Skeletal muscle tissue (tissue), 4 donors: ENCODE data around the gene F2. TPM values are rescaled to one million over a fixed set of nuclear protein-coding genes. Genes with fewer than 3 reads are reported as not detected.
"Not testable (repeated sequence)": the region's sequence is repeated elsewhere in the genome, so short reads cannot be mapped to it uniquely, and the experiment has no call there.

Source experiments
- H3K27ac ChIP-seq: one replicate; pipeline ENCODE4 v1.7.0; 2013; ENCODE audit warnings: mild to moderate bottlenecking, low read depth, low read length, inconsistent platforms
- H3K27me3 ChIP-seq, 3 donors: one replicate each; pipeline ENCODE4 v1.7.0; 2013; ENCODE audit warnings: low read length in 3 of 3; ENCODE audit not compliant: control insufficient read depth in 3 of 3, insufficient read depth in 3 of 3
- H3K36me3 ChIP-seq, 3 donors: one replicate each; pipeline ENCODE4 v1.7.0; 2013; ENCODE audit warnings: low read length in 3 of 3; ENCODE audit not compliant: control insufficient read depth in 3 of 3, insufficient read depth in 3 of 3
- H3K4me1 ChIP-seq, 3 donors: one replicate each; pipeline ENCODE4 v1.7.0; 2013; ENCODE audit warnings: low read length in 3 of 3, mild to moderate bottlenecking in 3 of 3; ENCODE audit not compliant: control insufficient read depth in 3 of 3, insufficient read depth in 3 of 3
- H3K4me3 ChIP-seq, 3 donors: one replicate each; pipeline ENCODE4 v1.7.0; 2013; ENCODE audit warnings: low read length in 3 of 3
- H3K9ac ChIP-seq, 3 donors: one replicate each; pipeline ENCODE4 v1.7.0; 2013; ENCODE audit warnings: low read length in 3 of 3, mild to moderate bottlenecking in 3 of 3, moderate library complexity in 2 of 3, low read depth in 1 of 3
- H3K9me3 ChIP-seq, 3 donors: one replicate each; pipeline ENCODE4 v1.7.0; 2013; ENCODE audit warnings: low read length in 3 of 3; ENCODE audit not compliant: control insufficient read depth in 3 of 3
- total RNA-seq: library from RNA; depleted of rRNA; stranded (reverse); fragments of >200 nt; gene quantifications from one replicate; pipeline ENCODE4 v1.2.3, GENCODE V29; 2014
- donor health status: Osteomylitis.

F2 gene
- total RNA-seq, 1 donor from 2014 or later, result 0.52 TPM

- no peaks in the 10 kb centered on the region for H3K27me3 ChIP-seq
- H3K4me1 ChIP-seq, result peaks cover 54 to 64% (median 55%) of the 10 kb centered on the region in 3 donors
- H3K9me3 ChIP-seq, result no peaks in the 10 kb centered on the region
- peaks cover 22 to 34% (median 33%) of the 10 kb centered on the region in 3 donors for H3K36me3 ChIP-seq
- H3K9ac ChIP-seq, result peak overlapping the region in 1 of 3 donors; percentile 40
- peak overlapping the region in 2 of 3 donors; percentile 29 to 30 for H3K4me3 ChIP-seq
- H3K27ac ChIP-seq, result peak overlapping the region; percentile 94
Observed at GRCh38 chr11:46696212-46696558, 22.8 kb upstream of the F2 start.

GRCh38 chr11:46697303-46697702, 21.7 kb upstream of the F2 start:
- H3K27ac ChIP-seq, result peak overlapping the region; percentile 94
- peak overlapping the region; percentile 23 to 68 (median 24) for H3K9ac ChIP-seq
- H3K4me1 ChIP-seq, result peaks cover 54 to 74% (median 62%) of the 10 kb centered on the region in 3 donors
- no peaks in the 10 kb centered on the region for H3K9me3 ChIP-seq
- peak overlapping the region in 1 of 3 donors; percentile 17 for H3K4me3 ChIP-seq
- peaks cover 23 to 31% (median 30%) of the 10 kb centered on the region in 3 donors for H3K36me3 ChIP-seq
- no peaks in the 10 kb centered on the region for H3K27me3 ChIP-seq

DNA sequence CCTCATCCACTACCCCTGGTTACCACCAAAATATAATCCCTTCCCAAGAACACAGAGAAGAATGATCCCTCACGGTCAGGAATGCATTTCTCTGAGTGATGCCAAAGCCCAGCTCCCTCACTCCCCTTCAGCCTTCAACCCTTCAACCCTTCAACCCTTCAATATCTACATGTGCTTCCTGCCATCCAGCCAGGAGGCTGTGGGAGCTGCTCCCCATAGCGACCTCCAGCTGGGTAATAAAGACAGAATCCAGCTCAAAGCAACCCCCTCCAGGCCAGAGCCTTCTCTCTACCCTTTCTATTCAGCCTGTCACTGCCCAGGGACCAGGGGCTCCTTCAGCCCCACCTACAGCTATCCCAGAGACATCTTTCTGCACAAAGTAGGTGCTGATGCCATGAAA, 21.3 kb upstream of the F2 start:
- Histone ChIP-seq H3K4me1 (peaks cover 57 to 78% (median 63%) of the 10 kb centered on the region in 3 donors), H3K4me3 (peak overlapping the region in 1 of 3 donors; percentile 17), H3K9ac (peak overlapping the region; percentile 24 to 68 (median 29)), H3K27ac (peak overlapping the region; percentile 94), H3K36me3 (peaks cover 26 to 33% (median 32%) of the 10 kb centered on the region in 3 donors), H3K9me3 (no peaks in the 10 kb centered on the region), H3K27me3 (no peaks in the 10 kb centered on the region)

GRCh38 chr11:46698597-46698996, 20.4 kb upstream of the F2 start:
- Histone ChIP-seq H3K27ac (peak overlapping the region; percentile 94), H3K9ac (peak overlapping the region in 1 of 3 donors; percentile 32)

DNA sequence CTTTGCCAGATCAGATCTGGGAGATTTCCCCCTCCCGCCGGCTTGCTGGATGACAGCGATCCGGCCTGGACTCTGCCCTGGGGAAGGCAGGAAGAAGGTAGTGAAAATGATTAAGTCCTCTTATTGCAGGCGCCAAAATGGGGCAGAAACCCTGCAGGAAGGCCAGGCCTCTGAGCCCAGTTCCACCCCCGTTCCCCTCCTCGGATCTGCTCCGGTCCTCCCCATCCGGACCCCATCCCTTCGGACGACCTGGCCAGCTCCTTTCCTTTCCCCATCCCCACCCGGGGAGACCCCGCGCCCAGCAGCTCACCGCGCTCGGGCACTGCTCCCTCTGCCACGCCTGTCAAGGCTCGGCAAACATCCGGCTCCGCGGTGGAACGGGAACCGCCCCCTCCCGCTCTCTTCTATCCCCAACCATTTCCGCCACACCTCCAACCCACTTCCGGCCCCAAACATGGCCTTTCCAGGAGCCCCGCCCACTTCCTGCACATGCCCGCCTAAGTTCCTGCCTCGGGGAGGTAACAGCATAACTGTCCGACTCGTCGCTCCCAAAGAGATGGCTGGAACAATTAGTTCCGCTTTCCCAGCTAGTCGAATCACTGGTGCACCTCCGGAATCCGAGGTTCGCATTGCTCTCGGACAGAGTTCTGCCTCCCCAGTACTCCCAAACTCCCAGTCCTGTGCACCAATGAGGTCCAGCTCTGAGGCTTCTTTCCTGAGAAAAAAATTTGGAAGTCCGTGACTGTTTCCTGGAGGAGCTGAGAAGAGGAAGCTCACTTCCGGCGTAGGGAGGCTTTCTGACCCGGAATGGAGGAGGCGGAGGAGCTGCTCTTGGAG, 18.6 kb upstream of the F2 start, which contains the start of the genes ARHGAP1 and ZNF408:
TSS of gene ARHGAP1 (minus strand) at position 379 of the 837 bp plus-strand sequence. CDS start 4,512 bp downstream, outside the sequence.
TSS of gene ZNF408 (plus strand) at position 791 of the 837 bp plus-strand sequence. CDS start at position 808, 17 bp downstream.
- Histone ChIP-seq H3K27ac (peak within 1 kb of the TSS; percentile 94), H3K4me1 (peaks cover 45 to 61% (median 48%) of the 10 kb centered on the region in 3 donors), H3K4me3 (peak within 1 kb of the TSS; percentile 86 to 99 (median 99)), H3K9ac (peak within 1 kb of the TSS; percentile 98 to 99 (median 99)), H3K36me3 (peaks cover 35 to 38% (median 37%) of the 10 kb centered on the region in 3 donors), H3K27me3 (no peaks in the 10 kb centered on the region), H3K9me3 (no peaks in the 10 kb centered on the region)

More at GRCh38 chr11:46698597-46698996, 20.4 kb upstream of the F2 start:
- Histone ChIP-seq H3K9me3 (no peaks in the 10 kb centered on the region), H3K36me3 (peaks cover 34 to 38% (median 37%) of the 10 kb centered on the region in 3 donors), H3K4me3 (no peak overlapping the region), H3K27me3 (no peaks in the 10 kb centered on the region), H3K4me1 (peaks cover 61 to 80% (median 65%) of the 10 kb centered on the region in 3 donors)

DNA sequence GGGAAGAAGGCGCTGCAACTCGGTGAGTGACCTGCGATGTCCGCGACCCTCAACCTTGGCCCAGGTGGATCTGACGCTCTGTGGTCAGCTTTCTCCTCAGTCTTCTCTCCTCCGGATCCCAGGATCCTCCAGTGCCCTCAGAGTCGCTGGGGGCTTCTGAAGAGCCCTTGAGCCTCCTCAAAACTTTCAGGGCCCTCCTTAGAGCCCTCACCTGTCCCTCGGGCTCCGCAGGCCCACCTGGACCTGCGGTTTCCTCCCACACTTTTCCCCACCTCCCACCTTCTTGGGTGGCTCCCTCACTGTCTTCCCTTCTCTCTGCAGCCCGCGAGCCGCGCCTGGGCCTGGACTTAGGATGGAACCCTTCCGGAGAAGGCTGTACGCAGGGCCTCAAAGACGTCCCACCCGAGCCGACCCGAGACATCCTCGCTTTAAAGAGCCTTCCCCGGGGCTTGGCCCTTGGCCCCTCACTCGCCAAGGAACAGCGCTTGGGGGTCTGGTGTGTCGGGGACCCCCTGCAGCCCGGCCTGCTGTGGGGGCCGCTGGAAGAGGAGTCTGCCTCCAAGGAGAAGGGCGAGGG, 17.8 kb upstream of the F2 start:
- peaks cover 34 to 41% (median 40%) of the 10 kb centered on the region in 3 donors for H3K36me3 ChIP-seq
- no peaks in the 10 kb centered on the region for H3K27me3 ChIP-seq
- H3K4me1 ChIP-seq, result peaks cover 38 to 54% (median 41%) of the 10 kb centered on the region in 3 donors
- H3K9me3 ChIP-seq, result no peaks in the 10 kb centered on the region
- peak overlapping the region; percentile 82 to 99 (median 99) for H3K9ac ChIP-seq
- H3K4me3 ChIP-seq, result peak overlapping the region; percentile 86 to 99 (median 99)
- H3K27ac ChIP-seq, result peak overlapping the region; percentile 94

DNA sequence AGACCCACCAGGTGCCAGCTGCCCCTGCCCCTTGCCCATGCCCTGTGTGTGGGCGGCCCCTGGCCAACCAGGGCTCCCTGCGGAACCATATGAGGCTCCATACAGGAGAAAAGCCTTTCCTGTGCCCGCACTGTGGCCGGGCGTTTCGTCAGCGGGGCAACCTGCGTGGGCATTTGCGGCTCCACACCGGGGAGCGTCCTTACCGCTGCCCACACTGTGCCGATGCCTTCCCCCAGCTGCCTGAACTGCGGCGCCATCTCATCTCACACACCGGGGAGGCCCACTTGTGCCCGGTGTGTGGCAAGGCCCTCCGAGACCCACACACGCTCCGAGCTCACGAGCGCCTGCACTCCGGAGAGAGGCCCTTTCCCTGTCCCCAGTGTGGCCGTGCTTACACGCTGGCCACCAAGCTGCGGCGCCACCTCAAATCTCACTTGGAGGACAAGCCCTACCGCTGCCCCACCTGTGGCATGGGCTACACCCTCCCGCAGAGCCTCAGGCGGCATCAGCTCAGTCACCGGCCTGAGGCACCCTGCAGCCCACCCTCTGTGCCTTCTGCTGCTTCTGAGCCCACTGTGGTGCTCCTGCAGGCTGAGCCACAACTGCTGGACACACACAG, 13.8 kb upstream of the F2 start:
- Histone ChIP-seq H3K4me1 (peaks cover 7 to 19% (median 10%) of the 10 kb centered on the region in 3 donors), H3K9me3 (no peaks in the 10 kb centered on the region), H3K36me3 (peaks cover 44 to 50% (median 49%) of the 10 kb centered on the region in 3 donors), H3K27me3 (no peaks in the 10 kb centered on the region), H3K9ac (no peak overlapping the region), H3K4me3 (no peak overlapping the region), H3K27ac (no peak overlapping the region)

DNA sequence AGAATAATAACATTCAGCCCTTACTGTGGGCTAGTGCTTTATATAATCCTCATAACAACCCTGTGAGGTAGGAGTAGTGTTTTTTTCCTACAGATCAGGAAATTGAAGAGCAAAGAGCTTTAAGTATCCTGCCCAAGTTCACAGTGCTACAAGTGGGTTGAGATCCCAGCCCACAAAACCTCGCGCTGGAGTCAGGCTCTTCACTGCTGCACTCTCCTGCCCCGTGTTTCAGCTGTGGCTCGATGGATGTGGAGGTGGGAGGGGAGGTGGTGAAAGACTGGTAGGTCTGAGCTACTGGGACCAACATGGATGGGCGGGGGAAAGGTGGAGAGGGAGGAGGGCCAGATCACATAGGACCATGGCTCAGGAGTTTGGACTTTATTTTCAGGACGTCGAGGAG, 12.1 kb upstream of the F2 start:
- Histone ChIP-seq H3K27ac (no peak overlapping the region), H3K4me3 (no peak overlapping the region), H3K9me3 (no peaks in the 10 kb centered on the region), H3K9ac (no peak overlapping the region), H3K4me1 (peaks cover 16 to 28% (median 20%) of the 10 kb centered on the region in 3 donors), H3K36me3 (peaks cover 43 to 50% (median 44%) of the 10 kb centered on the region in 3 donors), H3K27me3 (no peaks in the 10 kb centered on the region)

GRCh38 chr11:46709351-46709750, 9.7 kb upstream of the F2 start:
- Histone ChIP-seq H3K4me1 (peaks cover 13 to 20% (median 20%) of the 10 kb centered on the region in 3 donors), H3K36me3 (peaks cover 27 to 28% (median 28%) of the 10 kb centered on the region in 3 donors), H3K27ac (peak overlapping the region; percentile 98)
- not testable (repeated sequence) for H3K27me3 ChIP-seq, H3K4me3 ChIP-seq, H3K9ac ChIP-seq, H3K9me3 ChIP-seq
